Keratinocyte (primary cell): ENCODE measurements around the gene TPI1. TPM values are rescaled to one million over a fixed set of nuclear protein-coding genes. Genes with fewer than 3 reads are reported as not detected.

ENCODE experiments used
- DNase-seq: peaks from one replicate; pipeline ENCODE4 v3.0.0-alpha.2; 2011; ENCODE audit warnings: low read depth, missing footprints, low spot score
- FAIRE-seq: peaks from 2 replicates; lab custom pipeline; 2011; peaks lifted over from hg19 to GRCh38; lab: Jason Lieb, UNC
- H2AFZ ChIP-seq: 2 replicates; pipeline ENCODE4 v1.6.0; 2012; ENCODE audit warnings: low read length, control low read depth, inconsistent platforms; ENCODE audit not compliant: control insufficient read depth
- H3K27ac ChIP-seq: 2 replicates; pipeline ENCODE4 v1.5.1; 2011; ENCODE audit warnings: low read length; ENCODE audit not compliant: control insufficient read depth, insufficient read depth
- H3K27me3 ChIP-seq: 3 replicates; pipeline ENCODE4 v1.6.0; 2011; ENCODE audit warnings: low read length; ENCODE audit not compliant: control insufficient read depth, insufficient read depth; ENCODE audit errors: extremely low read depth
- H3K36me3 ChIP-seq, 2 experiments: 2 replicates in 1 of 2; 3 replicates in 1 of 2; pipeline ENCODE4 v1.5.1; 2011; ENCODE audit warnings: low read length in 2 of 2, mild to moderate bottlenecking in 1 of 2; ENCODE audit not compliant: control insufficient read depth in 2 of 2, insufficient read depth in 2 of 2; ENCODE audit errors: extremely low read depth in 1 of 2
- H3K4me1 ChIP-seq: 3 replicates; pipeline ENCODE4 v1.5.1; 2011; ENCODE audit warnings: low read length; ENCODE audit not compliant: control insufficient read depth, insufficient read depth; ENCODE audit errors: extremely low read depth
- H3K4me2 ChIP-seq: 3 replicates; pipeline ENCODE4 v1.6.0; 2011; ENCODE audit warnings: low read depth, low read length; ENCODE audit not compliant: control insufficient read depth, insufficient read depth; ENCODE audit errors: extremely low read depth
- H3K4me3 ChIP-seq, 3 experiments: fragments of 200-600 bp in 1 of 3; sonication (generic) in 1 of 3; 2 replicates in 2 of 3; 3 replicates in 1 of 3; pipeline ENCODE4 v1.5.1; 2011 to 2016; ENCODE audit warnings: low read length in 3 of 3, mild to moderate bottlenecking in 3 of 3, control low read depth in 2 of 3, inconsistent platforms in 1 of 3, low read depth in 1 of 3, mixed read lengths in 1 of 3, mixed run types in 1 of 3, moderate library complexity in 1 of 3; ENCODE audit not compliant: control insufficient read depth in 2 of 3, insufficient read depth in 2 of 3; ENCODE audit errors: extremely low read depth in 1 of 3
- H3K79me2 ChIP-seq: 2 replicates; pipeline ENCODE4 v1.6.0; 2012; ENCODE audit warnings: low read length; ENCODE audit not compliant: control insufficient read depth, insufficient read depth
- H3K9ac ChIP-seq: 3 replicates; pipeline ENCODE4 v1.6.0; 2011; ENCODE audit warnings: low read length; ENCODE audit not compliant: control insufficient read depth, insufficient read depth; ENCODE audit errors: extremely low read depth
- H3K9me1 ChIP-seq: 3 replicates; pipeline ENCODE4 v1.6.0; 2011; ENCODE audit warnings: low read length; ENCODE audit not compliant: control insufficient read depth, insufficient read depth; ENCODE audit errors: extremely low read depth
- H3K9me3 ChIP-seq: 2 replicates; pipeline ENCODE4 v1.5.1; 2012; ENCODE audit warnings: low read depth, low read length; ENCODE audit not compliant: control insufficient read depth
- H4K20me1 ChIP-seq: 3 replicates; pipeline ENCODE4 v1.6.0; 2011; ENCODE audit warnings: low read length; ENCODE audit not compliant: control insufficient read depth, insufficient read depth; ENCODE audit errors: extremely low read depth
- CTCF ChIP-seq, 3 experiments: IDR thresholded peaks in 1 of 3; conservative IDR thresholded peaks in 1 of 3; optimal IDR thresholded peaks in 1 of 3; 2 replicates in 2 of 3; 3 replicates in 1 of 3; pipeline versions ENCODE3 to v1.5.1; 2011; ENCODE audit warnings: low read length in 3 of 3, mild to moderate bottlenecking in 3 of 3, moderate library complexity in 2 of 3, control low read depth in 1 of 3, inconsistent platforms in 1 of 3; ENCODE audit not compliant: insufficient read depth in 2 of 3; ENCODE audit errors: extremely low read depth in 1 of 3
- EZH2 ChIP-seq: IDR thresholded peaks from one replicate; pipeline ENCODE4 v1.6.1; 2012; ENCODE audit warnings: inconsistent platforms, mild to moderate bottlenecking, low read length, moderate library complexity
- dilution Hi-C: fragments of 300-500 bp; cut with MboI; formaldehyde crosslinking; loops from one replicate; pipeline ENCODE4 v1.7.0; 2020; ENCODE audit warnings: low sequenced_read_pairs; ENCODE audit not compliant: extremely low pct_ligation_motif_present
- polyA plus RNA-seq, 5 experiments: library from polyadenylated mRNA; depleted of rRNA in 3 of 5; stranded (reverse) in 3 of 5; stranded (forward) in 1 of 5; unstranded in 1 of 5; fragments of >200 nt; gene quantifications; 1 replicate in 1 of 5; 2 replicates in 3 of 5; 3 replicates in 1 of 5; pipeline versions ENCODE4 v1.2.1 to v1.2.3, GENCODE V29; 2011 to 2012; ENCODE audit warnings: missing spikeins in 2 of 5, low read depth in 1 of 5, low replicate concordance in 1 of 5

The TPI1 gene
- polyA plus RNA-seq, 1 donor (not counting 4 experiments of a cell fraction or from before 2014, with no cell fraction given), result 1,551 TPM

- dilution Hi-C loops, result no loop called here
- no peak overlapping the region for H2AFZ ChIP-seq
- no peak for TF ChIP-seq CTCF (optimal IDR thresholded peaks at IDR 0.05 in 1 of 3, IDR thresholded peaks at IDR 0.05 in 1 of 3, conservative IDR thresholded peaks at IDR 0.05 in 1 of 3; ENCODE audit: extremely low read depth in 1 of 3, insufficient read depth in 2 of 3, low read length in 3 of 3)
Observed at GRCh38 chr12:6839482-6840201, 27.7 kb upstream of the TPI1 start.

GRCh38 chr12:6840330-6840729 lies 27.0 kb upstream of the TPI1 start:
- Histone ChIP-seq H3K4me3 (no peak overlapping the region), H3K4me1 (no peaks in the 10 kb centered on the region), H3K27me3 (no peaks in the 10 kb centered on the region), H3K9ac (no peak overlapping the region), H3K27ac (no peak overlapping the region), H2AFZ (no peak overlapping the region), H3K9me3 (no peaks in the 10 kb centered on the region), H3K4me2 (no peak overlapping the region), H3K9me1 (no peaks in the 10 kb centered on the region), H3K36me3 (peaks cover 0 to 4% of the 10 kb centered on the region in 2 experiments), H4K20me1 (peaks cover 2% of the 10 kb centered on the region), H3K79me2 (no peaks in the 10 kb centered on the region)
- FAIRE-seq (no peak), DNase-seq (no peak)
- TF ChIP-seq EZH2 (no peak), CTCF (optimal IDR thresholded peaks at IDR 0.05 in 1 of 3, IDR thresholded peaks at IDR 0.05 in 1 of 3, conservative IDR thresholded peaks at IDR 0.05 in 1 of 3; ENCODE audit: extremely low read depth in 1 of 3, insufficient read depth in 2 of 3, low read length in 3 of 3) (no peak)
- dilution Hi-C loops, result no loop called here

More at GRCh38 chr12:6839482-6840201, 27.7 kb upstream of the TPI1 start:
- Histone ChIP-seq H3K9ac (no peak overlapping the region), H3K4me1 (no peaks in the 10 kb centered on the region), H3K9me3 (no peaks in the 10 kb centered on the region), H3K79me2 (no peaks in the 10 kb centered on the region), H3K27ac (no peak overlapping the region), H3K36me3 (peaks cover 0 to 4% of the 10 kb centered on the region in 2 experiments), H3K9me1 (no peaks in the 10 kb centered on the region), H4K20me1 (peaks cover 2% of the 10 kb centered on the region), H3K27me3 (no peaks in the 10 kb centered on the region), H3K4me3 (no peak overlapping the region), H3K4me2 (no peak overlapping the region)
- DNase-seq (no peak), FAIRE-seq (no peak)
